Breast epithelium (tissue), 3 donors: ENCODE results near the gene EPB42.

ENCODE experiments used
- POLR2A ChIP-seq: fragments of 450-650 bp; IDR thresholded peaks from one replicate; pipeline ENCODE4 v1.6.1; 2016; ENCODE audit warnings: antibody characterized with exemption, mild to moderate bottlenecking, moderate library complexity
- TF ChIP-seq, protein P1 (sequence below), 3 donors: fragments of 450-650 bp; IDR thresholded peaks; one replicate each; pipeline ENCODE4 v1.5.1; 2016 to 2017; ENCODE audit warnings: antibody characterized with exemption in 3 of 3, mild to moderate bottlenecking in 3 of 3, moderate library complexity in 3 of 3

DNA sequence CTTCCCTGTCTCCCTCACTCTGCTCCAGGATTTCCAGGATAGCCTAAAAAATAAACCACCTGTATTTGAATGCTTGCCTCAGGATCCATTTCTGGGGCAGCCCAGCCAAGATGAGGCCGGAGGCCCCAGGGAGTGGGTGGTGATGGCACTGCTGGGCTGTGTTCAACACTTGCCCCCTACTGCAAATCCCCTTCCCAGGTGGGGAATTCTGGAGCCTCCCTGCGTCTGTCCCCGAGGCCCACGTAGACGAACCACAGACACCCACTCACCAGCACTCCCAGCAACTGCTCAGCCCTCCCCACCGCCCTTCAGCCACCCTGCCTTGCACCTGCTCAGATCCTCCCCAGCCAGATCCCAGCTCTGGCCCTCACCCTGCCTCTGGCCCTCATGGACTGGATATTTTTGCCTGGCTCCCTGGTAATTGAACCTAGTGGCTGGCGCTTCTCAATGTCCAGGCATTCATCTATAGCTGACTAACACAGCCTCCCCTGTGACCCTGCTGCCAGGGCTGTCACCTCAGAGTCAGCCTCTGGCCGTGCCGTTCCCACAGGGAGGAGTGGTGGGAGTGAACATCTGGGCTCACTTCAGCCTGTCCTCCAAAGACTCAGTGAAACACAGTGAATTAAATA, 17.1 kb upstream of the EPB42 start:
- TF ChIP-seq, protein P1, sequence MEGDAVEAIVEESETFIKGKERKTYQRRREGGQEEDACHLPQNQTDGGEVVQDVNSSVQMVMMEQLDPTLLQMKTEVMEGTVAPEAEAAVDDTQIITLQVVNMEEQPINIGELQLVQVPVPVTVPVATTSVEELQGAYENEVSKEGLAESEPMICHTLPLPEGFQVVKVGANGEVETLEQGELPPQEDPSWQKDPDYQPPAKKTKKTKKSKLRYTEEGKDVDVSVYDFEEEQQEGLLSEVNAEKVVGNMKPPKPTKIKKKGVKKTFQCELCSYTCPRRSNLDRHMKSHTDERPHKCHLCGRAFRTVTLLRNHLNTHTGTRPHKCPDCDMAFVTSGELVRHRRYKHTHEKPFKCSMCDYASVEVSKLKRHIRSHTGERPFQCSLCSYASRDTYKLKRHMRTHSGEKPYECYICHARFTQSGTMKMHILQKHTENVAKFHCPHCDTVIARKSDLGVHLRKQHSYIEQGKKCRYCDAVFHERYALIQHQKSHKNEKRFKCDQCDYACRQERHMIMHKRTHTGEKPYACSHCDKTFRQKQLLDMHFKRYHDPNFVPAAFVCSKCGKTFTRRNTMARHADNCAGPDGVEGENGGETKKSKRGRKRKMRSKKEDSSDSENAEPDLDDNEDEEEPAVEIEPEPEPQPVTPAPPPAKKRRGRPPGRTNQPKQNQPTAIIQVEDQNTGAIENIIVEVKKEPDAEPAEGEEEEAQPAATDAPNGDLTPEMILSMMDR (IDR thresholded peaks at IDR 0.05): no peak
- TF ChIP-seq POLR2A: no peak
